NAMALWA (cell line): Measurements from ENCODE around the gene ZNF414.
A peak's percentile ranks its signal among the peaks of the same experiment; 100 is the strongest.
"Not testable (repeated sequence)": the region's sequence is repeated elsewhere in the genome, so short reads cannot be mapped to it uniquely, and the experiment has no call there.

Experiments
- DNase-seq: peaks from one replicate; pipeline ENCODE4 v3.0.0-alpha.2; 2015; ENCODE audit warnings: low spot score

ZNF414 gene, protein sequence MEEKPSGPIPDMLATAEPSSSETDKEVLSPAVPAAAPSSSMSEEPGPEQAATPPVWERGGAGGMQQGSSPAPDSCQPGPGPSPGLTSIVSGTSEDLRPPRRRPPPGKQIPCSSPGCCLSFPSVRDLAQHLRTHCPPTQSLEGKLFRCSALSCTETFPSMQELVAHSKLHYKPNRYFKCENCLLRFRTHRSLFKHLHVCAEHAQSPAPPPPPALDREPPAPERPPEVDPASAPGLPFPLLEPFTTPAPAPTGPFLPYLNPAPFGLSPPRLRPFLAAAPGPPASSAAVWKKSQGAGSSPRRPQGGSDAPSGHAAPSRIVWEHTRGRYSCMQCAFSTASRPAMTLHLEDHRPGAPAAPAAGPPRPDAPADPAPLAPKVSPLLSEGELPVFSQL

DNA sequence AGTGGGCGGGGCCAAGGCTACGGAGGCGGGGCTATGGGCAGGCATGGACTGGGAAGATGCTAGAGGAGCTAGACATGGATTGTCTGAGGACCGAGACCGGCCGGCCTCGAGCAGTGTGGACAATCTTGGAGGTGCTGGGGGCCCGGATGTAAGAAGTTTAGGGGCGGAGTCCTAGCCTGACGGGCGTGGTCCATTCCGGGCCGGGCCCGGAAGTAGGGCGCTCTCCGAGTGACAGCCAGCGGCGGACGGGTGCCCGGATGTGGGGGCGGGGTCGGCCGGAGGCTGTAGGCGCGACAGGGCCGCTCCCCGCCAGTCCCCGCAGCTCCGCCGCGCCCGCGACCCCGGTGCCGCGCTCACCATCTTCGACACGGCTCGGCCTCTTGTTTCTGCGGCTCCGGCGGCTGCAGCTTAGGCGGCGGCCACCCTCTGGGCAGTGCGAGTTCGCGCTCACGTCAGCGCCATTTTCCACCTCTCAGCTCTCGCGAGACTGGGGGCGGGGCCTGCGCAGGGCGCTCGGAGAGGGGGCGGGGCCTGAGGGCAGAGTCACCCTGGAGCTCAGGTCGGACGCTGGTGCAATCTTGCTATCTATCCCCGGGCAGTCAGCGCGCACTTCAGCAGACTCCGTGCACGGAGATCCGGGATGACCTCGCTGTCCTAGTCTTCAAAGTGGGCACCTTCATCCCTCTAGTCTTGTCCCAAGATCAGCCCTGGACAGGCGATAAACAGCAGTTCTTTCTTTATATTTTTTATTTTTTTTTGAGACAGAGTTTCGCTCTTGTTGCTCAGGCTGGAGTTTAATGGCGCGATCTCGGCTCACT lies at the start of gene ZNF414:
Gene ZNF414 (minus strand): TSS at position 481 of the 818 bp plus-strand sequence. CDS start 121 bp downstream, at position 360.
- peak; percentile 94 for DNase-seq

DNA sequence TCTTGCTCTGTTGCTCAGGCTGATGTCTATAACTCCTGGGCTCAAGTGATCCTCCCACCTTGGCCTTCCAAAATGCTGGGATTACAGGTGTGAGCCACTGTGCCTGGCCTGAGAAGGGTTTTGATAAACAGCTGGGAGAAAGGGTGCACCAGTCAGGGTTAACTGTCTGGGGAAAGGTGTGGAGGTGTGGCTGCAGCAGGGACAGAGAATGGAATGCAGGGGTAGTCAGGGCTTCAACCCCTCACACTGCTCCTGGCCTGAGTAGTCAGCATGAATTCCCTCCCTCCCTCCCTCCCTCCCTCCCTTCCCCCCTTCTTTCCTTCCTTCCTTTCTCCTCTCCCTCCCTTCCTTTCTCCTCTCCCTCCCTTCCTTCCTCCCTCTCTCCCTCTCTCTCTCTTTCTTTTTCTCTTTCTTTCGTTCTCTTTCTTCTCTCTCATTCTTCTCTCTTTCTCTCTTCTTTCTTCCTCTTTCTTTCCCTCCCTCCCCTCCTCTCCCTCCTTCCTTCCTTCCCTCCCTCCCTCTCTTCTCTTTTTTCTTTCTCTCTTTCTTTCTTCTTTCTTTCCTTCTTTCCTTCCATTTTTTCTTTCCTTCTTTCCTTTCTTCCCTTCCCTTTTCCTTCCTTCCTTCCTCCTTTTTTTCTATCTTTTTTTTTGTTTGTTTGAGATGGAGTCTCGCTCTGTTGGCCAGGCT lies 47.3 kb upstream of the ZNF414 start:
- DNase-seq, result no peak

DNA sequence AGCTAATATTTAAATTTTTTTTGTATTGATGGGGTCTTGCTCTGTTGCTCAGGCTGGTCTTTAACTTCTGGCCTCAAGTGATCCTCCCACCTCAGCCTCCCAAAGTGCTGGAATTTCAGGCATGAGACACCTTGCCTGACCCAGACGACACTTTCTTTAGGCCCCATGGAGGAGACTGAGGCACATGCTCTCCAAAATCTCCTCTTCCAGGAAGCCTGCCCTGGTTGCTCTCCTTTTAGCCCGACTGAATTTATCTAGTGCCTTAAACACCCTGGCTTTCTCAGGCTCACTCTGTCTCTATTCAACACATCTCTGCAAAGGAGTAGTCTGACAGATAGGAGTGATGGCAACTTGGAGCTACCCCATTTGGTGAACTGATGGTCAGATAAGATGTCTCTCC lies 44.4 kb upstream of the ZNF414 start:
- no peak for DNase-seq

DNA sequence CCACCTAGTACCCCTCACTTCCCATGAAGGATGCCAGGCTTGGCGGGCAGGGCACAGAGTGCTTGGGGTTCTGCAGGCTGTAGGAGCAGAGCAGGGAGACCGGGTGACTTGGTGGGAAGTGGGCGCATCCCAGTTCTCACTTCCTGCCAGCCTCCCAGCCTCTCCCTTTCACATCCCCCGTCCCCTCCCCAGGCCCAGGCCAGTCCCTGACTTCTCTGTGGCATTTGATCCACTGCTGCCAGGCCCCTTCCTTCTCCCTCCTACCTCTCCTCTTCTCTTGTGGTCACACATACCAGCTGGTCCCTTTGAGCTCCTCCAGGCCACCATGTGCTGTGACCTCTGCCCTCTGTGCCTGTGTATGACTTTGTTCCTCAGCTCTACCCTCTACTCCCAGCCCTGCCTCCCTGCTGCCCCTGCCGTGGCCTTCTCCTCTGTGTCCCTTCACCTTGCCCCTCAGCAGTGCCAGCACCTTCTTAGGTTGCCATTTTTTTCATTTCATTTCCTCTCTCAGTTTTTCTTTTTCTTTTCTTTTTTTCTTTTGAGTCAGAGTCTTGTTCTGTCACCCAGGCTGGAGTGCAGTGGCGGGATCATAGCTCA lies 43.8 kb upstream of the ZNF414 start:
- DNase-seq, result no peak

DNA sequence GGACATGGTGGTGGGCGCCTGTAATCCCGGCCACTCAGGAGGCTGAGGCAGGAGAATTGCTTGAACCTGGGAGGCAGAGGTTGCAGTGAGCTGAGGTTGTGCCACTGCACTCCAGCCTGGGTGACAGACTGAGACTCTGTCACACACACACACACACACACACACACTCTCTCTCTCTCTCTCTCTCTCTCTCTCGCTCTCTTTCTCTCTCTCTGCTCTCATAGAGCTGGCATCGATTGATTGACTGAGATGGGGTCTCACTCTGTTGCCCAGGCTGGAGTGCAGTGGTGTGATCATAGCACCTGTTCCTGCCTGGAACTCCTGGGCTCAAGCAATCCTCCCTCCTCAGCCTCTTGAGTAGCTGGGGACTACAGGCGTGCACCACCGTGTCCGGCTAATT lies 39.8 kb upstream of the ZNF414 start:
- not testable (repeated sequence) for DNase-seq

DNA sequence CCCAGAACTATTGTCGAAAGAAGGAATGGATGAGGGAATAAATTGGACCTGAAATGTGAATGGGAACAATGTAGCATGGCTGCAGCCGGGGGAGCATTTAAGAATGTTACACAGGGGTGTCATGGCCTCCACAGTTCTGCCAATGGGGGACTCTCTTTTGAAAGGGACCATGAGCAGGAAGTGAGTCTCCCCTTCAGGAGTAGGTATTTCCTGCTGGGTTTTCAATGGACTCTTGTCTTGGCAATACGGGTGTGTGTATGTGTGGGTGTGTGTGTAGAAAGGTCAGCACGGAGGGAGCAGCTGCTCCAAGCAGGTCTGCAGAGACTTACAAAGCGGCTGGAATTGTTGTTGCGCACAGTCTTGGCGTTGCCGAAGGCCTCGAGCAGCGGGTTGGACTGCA lies 38.8 kb upstream of the ZNF414 start:
- peak; percentile 65 for DNase-seq

DNA sequence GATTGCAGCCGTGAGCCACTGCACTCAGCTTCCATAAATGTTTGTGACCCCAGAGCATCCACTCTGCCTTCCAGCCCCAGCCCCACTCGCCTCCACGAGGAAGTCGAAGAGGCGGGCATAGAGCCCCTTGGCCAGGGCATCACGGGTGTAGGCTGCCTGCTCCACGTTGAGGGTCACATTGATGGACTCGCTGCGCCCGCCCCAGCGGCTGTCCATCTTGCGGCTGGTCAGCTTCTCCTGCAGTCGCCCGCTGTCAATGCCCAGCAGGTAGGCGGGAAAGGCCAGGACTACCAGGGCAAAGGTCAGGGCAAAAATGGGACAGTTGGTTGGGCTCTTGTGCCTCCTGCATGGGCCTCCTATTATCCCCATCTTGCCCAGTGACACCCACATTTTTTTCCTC lies 36.1 kb upstream of the ZNF414 start:
- no peak for DNase-seq

DNA sequence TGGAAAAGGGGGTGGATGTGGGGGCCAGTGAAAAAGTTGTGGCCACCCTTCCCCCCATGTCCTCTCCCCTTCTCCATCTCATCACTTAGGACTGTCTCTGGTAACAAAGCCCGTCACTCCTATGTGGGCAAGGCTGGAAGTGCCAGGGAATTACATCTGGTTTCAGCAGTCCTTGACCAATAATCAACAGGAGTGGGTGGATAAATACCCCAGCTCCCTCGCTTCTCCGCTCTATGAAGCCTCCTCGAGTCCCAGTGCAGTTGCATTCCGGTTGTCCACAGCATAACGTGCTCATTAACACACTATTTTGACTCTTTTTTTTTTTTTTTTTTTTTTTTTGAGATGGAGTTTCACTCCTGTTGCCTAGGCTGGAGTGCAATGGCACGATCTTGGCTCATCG lies 31.8 kb upstream of the ZNF414 start:
- DNase-seq, result no peak

DNA sequence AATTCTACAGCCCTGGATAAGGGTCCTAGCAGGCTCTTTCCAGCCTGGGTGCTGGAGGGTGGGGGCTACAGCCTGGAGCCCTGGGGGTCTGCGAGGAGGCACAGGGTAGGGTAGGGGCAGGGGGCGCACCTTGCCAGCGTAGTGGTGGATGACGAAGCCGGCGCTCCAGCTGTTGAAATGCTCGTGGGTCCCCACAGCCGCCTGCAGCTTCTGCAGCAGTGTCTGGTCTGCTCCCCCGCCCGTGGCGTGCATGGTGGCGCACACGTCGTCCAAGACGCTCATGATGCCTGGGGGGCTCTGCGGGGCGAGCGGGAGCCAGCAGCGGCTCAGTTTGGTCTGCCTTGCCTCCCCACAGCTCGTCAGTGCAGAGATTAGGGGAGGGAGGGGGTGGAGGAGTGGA lies 30.2 kb upstream of the ZNF414 start:
- no peak for DNase-seq

DNA sequence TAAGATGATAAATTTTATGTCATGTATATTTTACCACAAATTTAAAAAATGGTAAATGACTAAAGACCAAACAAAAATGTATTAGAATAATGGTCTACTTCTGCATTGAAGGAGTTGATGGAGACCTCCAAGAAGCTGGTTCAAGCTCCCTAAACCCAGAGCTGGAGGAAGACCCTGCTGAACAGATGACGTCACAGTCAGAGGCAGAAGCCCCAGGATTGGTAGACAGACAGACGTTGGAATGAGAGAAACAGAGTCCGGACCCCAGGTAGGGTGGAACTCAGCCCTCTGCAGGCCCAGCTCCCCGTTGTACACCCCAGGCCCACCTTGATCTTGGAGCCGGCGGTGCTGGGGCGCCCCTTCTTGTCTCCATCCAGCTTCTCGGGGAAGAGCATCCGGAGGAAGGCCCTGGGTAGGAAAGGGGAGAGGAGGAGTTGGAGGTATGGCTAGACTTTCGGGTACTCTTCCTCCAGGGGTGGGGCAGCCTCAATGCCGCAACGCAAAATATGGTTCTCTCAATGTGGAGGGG lies 25.7 kb upstream of the ZNF414 start:
- no peak for DNase-seq

DNA sequence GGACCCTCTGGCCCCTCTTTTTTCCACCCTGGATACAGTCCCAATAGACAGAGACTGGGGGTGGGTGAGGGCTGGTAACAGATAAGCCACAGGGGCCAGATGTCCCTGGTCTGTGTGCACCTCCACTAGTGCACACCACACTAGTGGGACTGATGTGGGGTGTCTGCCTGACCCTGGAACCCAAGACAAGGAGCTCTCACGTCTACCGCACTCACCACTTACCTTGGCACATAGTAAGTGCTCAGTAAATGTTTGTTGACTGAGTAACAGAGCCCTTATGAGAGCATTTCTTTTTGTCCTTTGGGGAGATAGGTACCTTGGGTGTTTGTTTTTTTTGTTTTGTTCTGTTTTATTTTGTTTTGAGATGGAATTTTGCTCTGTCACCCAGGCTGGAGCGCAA lies 23.1 kb upstream of the ZNF414 start:
- no peak for DNase-seq

DNA sequence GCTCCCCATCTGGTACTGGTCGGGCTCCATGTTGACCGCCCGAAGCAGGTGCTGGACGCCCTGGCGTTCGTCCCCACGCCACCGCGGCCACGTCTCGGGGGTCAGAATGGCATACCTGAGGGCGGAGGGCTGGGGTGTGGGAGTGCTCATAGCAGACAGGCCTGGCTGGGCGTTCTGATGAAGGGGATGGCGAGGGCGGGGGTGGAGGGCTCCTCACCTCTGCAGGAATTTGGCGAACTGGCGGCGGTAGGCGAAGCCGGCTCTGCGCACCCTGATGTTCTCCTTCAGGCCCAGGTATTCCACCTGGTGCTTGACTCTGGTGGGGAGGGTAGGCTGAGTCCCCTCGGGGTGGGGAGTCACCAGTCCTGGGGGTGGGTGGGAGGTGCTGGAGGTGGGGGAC lies 22.3 kb upstream of the ZNF414 start:
- no peak for DNase-seq

DNA sequence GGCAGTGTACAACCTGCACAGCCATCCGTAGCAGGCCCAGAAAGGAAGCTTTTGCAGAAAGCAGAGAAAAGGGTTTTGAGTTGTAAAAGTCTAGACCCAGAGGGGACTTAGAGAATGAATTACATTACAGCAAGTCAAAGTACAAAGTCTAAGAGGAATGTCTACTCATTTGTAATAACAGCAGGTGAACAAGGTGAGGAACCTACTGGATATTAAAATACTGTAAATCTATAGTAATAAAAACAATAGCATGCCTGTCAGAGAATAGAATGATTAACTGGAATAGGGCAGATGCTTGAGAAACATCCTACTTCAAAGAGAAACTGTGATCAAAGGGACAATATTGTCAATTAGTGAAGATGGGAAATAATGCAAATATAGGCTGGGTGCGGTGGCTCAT lies 18.3 kb upstream of the ZNF414 start:
- no peak for DNase-seq

DNA sequence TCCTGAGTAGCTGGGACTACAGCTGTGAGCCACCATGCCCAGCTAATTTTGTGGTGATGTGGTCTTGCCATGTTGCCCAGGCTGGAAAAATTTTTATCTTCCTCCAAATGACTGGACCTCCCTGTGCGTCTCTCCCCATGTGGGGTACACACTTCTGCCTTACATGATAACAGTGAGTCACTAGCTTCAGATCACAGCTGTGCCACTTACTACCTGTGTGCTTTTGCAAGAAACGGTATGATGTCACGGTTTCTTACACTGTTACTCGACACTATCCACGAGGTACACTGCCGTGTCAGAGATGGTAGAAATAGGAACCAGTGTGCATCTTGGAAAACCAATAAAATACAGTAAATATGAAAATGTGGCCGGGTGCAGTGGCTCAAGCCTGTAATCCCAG lies 17.5 kb upstream of the ZNF414 start:
- no peak for DNase-seq

DNA sequence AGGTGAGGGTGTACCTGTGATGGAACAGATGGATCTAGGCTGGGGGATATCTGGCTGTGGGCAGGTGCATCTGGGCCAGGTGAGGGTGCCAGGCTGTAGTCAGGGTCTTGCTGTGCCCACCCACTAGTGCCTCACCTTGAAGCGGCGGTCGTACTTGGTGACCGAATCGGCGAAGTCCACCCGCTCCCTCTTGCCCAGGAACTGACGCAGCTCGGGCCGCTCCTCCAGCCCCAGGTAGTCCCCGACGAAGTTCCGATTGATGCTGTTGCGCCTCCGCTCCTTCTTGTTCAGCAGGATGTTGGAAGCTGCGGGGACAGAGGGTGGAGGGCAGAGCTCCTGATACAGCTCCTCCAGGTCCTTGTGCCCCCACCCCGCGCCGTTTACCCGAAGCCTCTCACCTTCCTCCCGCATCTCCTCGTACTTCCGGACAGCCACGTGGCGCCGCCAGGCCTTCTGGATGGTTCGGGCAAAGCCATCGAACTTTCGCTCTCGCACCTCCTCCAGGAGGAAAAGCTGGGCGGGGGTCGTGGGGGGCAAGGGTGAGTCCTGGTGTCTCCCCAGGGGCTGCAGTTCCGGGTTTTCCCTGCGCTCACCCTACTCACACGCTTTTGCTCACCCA lies 16.2 kb upstream of the ZNF414 start:
- no peak for DNase-seq

DNA sequence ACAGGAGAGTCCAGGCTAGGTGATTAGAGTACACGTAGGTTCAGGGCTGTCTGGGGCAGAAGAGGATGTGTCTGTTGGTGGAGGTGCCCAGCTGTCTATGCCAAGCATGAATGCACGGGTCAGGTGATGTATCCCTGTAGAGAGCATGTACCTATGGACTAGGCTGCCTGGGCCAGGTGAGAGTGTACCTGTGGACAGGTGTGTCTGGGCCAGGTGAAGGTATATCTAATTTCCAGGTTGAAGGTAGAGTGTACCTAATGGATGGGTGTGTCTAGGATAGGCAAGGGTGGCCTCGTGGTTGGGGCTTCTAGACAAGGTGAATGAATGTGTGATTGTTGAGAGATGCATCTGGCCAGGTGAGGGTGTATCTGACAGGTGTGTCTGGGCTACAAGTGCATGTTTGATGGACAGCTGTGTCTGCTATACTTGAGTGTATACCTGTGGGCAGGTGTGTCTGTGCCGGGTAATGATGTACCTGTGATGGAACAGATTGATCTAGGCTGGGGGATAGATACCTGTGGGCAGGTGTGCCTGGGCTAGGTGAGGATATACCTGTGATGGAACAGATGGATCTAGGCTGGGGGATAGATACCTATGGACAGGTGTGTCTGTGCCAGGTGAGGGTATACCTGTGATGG lies 15.5 kb upstream of the ZNF414 start:
- DNase-seq, result no peak

DNA sequence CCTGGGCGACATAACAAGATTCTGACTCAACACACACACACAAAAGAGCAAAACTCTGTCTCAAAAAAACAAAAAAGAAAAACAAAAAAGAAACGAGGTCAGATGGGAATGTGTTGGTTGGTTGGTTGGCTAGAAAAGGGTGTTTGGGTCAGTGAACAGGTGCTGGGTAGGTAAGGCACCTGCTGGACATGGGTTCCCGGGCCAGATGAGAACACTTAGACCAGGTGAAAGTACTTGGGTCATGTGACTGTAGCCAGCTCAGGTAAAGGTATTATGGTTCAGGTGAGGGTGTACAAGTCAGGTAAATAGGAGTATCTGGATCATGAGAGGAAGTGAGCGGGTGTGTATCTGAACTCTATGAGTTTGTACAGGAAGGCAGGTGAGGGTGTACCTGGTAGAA lies 14.5 kb upstream of the ZNF414 start:
- DNase-seq, result no peak

DNA sequence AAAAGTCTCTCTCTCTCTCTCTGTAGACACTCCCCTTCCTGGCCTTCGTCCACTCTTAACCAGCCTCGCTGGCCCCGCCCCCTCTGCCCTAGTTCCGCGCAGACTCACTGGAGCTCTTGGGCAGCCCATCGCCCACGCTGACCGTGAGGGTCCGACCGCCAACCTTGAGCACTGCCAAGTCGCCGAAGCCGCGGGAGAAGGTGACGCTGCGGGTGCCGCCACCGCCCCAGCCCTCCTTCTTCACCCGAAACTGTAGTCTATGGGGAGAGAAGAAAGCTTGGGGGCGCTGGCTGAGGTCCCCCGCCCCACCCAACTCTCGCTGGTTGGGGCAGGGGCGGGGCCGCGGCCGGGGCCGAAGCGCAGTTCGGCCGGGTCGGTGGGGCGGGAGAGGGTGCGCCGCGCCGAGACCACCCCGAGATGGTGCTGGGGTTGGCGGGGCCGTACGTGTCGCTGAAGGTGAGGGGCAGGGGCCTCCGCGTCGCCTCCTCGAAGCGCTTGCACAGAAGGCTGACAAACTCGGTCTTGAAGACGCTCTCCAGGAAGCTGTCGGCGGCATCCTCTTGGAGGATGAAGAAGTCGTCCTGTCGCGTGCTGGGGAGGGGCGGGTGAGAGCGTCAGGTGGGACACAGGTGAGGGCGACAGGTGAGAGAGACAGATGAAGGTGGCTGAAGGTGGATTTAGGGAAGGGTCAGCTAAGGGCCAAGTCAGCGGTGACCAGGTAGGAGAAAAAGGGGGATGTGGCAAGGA lies 12.6 kb upstream of the ZNF414 start:
- no peak for DNase-seq

DNA sequence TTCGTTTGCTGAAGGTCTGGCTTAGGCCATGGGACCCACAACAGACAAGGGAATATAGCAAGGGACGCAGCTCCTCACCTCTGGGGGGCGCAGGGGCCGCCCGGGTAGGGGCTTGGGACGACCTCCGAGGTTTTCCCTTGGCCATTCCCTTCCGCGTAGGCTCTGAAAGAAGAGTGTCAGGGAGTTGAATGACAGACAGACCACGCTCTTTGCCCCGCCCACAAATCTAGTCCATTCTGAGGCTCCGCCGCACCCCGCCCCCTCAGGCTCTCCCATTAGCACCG lies 11.4 kb upstream of the ZNF414 start:
- no peak for DNase-seq

DNA sequence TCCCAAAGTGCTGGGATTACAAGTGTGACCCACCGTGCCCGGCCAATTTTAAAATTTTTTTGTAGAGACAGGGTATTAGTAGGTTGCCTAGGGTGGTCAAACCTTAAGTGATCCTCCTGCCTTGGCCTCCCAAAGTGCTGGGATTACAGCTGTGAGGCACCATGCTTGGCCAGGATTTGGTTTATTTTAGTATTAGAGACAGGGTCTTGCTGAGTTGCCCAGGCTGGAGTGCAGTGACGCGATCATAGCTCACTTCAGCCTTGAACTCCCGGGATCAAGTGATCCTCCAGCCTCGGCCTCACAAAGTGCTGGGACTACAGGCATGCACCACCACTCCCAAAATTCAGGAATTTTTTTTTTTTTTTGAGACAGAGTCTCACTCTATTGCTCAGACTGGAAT lies 5.4 kb upstream of the ZNF414 start:
- DNase-seq, result no peak

DNA sequence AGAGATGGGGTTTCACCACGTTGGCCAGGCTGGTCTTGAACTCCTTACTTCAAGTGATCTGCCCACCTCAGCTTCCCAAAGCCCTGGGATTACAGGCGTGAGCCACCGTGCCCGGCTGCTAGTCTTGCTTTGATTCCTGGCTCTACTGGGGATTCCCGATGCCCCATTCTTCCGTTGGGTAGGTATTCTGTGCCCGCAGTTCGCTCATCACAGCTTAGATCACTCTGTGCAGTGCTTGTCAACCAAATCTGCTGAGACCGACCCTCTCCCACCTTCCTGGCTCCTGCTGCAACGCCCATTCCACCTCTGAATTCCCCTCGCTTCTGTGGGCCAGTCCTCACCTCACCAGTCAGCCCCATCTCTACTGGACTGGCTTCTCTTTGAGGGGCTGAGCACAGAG lies 4.6 kb upstream of the ZNF414 start:
- DNase-seq, result no peak
